NCI-H2227 treated with DMSO at 0.1 percent for 48 hours (cell line): ENCODE results near the gene DLG5.

Source experiments
- DNase-seq: peaks from one replicate; lab custom pipeline; 2025; lab: John Stamatoyannopoulos, UW

DLG5 gene

DNA sequence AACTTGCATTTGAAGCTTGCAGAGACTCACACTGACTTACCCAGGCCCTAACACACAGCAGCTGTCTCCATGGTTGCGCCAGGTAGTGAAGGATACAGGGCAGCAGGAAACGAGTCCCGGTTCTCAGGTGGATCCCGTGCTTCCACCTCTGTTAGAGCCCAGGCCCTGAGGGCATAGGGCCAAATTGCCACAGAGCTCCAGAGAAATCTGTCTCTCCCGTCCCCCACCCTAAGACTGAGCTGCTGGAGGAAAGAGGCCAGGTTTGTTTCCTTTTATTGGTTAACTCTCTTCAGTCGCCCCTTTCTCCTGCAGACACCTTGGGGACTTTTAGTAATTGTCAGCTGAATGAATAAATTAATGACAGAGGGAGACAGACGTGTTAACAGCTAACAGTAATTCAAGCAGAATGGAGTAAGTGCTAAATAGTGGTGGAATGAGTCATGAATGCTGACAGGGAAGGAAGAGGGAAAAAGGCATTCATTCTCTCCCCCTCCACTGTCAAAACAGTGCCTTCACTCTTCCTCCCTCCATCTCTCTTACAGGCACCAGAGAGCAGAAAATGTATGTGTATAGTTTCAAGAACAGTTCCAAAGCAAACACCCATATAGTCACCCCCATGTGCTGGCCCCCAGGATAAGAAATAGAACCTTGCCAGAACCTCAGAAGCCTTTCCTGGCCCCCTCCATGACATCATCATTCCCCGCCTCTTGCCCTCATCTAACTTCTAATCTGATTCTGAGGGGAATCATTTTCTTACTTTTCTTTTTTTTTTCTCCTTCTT lies 16.8 kb upstream of the DLG5 start:
- no peak for DNase-seq

DNA sequence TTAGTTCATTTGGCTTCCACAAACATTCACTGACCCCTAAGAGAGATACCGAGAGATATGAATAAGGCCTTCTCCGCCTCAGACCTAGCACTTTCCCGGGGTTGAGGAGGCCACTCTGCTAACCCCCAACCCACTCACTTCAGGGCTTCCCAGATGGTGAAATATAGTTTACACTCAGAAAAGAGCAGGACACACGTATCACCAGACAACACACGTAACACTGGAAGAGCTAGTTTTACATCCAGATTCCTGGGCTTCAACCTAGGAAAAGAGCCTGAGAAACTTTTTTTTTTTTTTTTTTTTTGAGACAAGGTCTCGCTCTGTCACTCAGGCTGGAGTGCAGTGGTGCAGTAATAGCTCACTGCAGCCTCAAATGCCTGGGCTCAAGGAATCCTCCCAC lies 15.2 kb upstream of the DLG5 start:
- no peak for DNase-seq

- DNase-seq = no peak
Measured at GRCh38 chr10:77940627-77941026, 14.1 kb upstream of the DLG5 start.

DNA sequence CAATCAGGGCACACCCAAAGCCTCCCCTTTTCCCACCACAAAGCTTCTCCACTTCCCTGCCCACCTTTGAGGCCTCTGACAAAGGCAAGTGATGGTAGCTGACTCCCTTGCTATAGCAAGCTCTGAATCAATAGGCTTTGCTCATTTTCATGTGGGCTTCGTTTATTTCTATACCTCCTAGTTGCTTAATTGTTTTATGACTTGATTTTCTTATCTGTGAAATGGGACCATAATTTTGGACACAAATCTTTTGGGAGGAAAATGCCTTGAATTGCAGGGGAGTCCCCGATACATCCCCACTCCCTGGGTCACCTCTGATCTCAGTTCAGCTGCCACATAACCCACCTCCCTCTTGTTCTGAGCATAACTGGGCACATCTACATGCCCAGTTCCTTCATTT lies 13.7 kb upstream of the DLG5 start:
- no peak for DNase-seq

GRCh38 chr10:77939561-77940001 lies 13.0 kb upstream of the DLG5 start:
- DNase-seq = no peak

- no peak for DNase-seq
Measured at GRCh38 chr10:77936697-77937567, 10.4 kb upstream of the DLG5 start.

GRCh38 chr10:77932016-77932715 lies 5.6 kb upstream of the DLG5 start:
- no peak for DNase-seq

GRCh38 chr10:77927402-77928246 lies 1.1 kb upstream of the DLG5 start:
- no peak for DNase-seq

GRCh38 chr10:77925795-77926565 lies 575 bp downstream of the DLG5 start:
- DNase-seq = no peak

- DNase-seq = no peak
Measured at GRCh38 chr10:77925410-77925794, 1.2 kb downstream of the DLG5 start.

GRCh38 chr10:77922566-77923179 lies 3.9 kb downstream of the DLG5 start:
- no peak for DNase-seq

GRCh38 chr10:77922055-77922454 lies 4.5 kb downstream of the DLG5 start:
- no peak for DNase-seq

GRCh38 chr10:77921395-77921794 lies 5.2 kb downstream of the DLG5 start:
- no peak for DNase-seq

DNA sequence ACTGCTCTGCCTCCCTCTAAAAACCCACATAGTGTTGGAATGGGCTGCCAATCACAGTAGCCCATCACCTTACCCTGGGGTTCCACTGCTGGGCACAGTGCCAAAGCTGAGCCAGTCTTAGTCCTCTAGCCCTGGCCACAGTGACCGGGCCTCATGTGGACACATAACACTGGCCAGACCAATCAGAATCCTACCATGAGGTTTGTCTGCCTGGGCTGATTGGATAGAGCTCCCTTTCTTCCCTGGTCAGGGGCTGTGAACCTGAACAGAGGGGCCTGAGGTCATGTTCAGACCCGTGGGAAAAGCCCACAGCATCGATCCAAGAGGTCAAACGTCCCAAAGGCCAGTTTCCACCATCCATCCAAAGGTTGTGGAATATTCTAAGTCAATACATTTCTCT lies 6.1 kb downstream of the DLG5 start:
- no peak for DNase-seq

GRCh38 chr10:77919713-77920108 lies 6.8 kb downstream of the DLG5 start:
- no peak for DNase-seq

- DNase-seq = no peak
Measured at GRCh38 chr10:77915319-77916105, 11.0 kb downstream of the DLG5 start.

- no peak for DNase-seq
Measured at GRCh38 chr10:77913090-77913489, 13.5 kb downstream of the DLG5 start.

- no peak for DNase-seq
Measured at GRCh38 chr10:77912576-77912975, 14.0 kb downstream of the DLG5 start.

GRCh38 chr10:77911535-77912123 lies 14.9 kb downstream of the DLG5 start:
- DNase-seq = no peak
